HG02798 (cell line): Measurements from ENCODE around the gene DACH2.

Experiments used
- ATAC-seq: cut with Tn5 transposase; IDR thresholded peaks from one replicate; pipeline ENCODE4 v1.9.1; 2021; ENCODE audit warnings: mild to moderate bottlenecking; ENCODE audit not compliant: unreplicated experiment, poor library complexity

The DACH2 gene

GRCh38 chrX:86263526-86263925 is 115.3 kb downstream of the DACH2 start:
- ATAC-seq: no peak

DNA sequence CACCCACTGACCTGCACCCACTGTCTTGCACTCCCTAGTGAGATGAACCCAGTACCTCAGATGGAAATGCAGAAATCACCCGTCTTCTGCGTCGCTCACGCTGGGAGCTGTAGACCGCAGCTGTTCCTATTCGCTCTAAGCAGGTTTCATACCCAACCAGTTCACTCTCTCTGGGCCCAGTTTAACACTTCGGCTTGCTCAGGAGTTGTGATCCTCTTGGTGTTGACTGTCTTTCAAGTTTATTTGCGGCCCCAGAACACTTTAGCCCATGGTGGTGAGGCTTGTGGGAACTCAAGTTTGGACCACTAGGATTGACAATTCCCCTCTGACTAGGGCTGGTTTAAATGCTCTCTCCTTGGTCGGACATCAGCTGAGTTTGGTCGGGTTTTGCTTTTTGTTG is 147.0 kb downstream of the DACH2 start:
- ATAC-seq: no peak

GRCh38 chrX:86322913-86323312 is 174.7 kb downstream of the DACH2 start:
- ATAC-seq: no peak

- ATAC-seq: no peak
Observed at GRCh38 chrX:86329174-86329573, 180.9 kb downstream of the DACH2 start.

GRCh38 chrX:86348669-86349068 is 200.4 kb downstream of the DACH2 start:
- no peak for ATAC-seq

GRCh38 chrX:86349115-86349514 is 200.9 kb downstream of the DACH2 start:
- no peak for ATAC-seq

- no peak for ATAC-seq
Observed at GRCh38 chrX:86369847-86370630, 221.8 kb downstream of the DACH2 start.

- ATAC-seq: no peak
Observed at GRCh38 chrX:86370927-86371326, 222.7 kb downstream of the DACH2 start.

DNA sequence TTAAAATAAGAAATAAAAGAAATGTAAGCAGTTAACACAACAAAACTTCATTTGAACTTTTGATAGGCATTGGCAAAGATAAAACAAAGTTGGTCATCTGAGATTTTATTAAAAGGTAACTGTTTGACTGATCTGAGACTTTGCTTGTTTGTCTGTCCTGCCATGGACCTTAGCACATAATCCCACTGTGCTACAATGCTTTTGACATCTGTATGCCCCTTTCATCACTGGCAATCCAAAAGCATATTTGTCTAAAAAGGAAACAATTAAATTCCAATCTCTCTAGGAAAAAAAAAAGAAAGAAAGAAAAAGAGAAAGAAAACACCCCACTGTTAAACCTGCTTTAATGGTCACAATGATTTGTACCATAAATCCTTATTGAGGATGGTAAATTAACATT is 231.0 kb downstream of the DACH2 start:
- no peak for ATAC-seq

GRCh38 chrX:86383681-86384540 is 235.7 kb downstream of the DACH2 start:
- ATAC-seq: no peak

- no peak for ATAC-seq
Observed at GRCh38 chrX:86407371-86407770, 259.1 kb downstream of the DACH2 start.

GRCh38 chrX:86421771-86422170 is 273.5 kb downstream of the DACH2 start:
- ATAC-seq: no peak

DNA sequence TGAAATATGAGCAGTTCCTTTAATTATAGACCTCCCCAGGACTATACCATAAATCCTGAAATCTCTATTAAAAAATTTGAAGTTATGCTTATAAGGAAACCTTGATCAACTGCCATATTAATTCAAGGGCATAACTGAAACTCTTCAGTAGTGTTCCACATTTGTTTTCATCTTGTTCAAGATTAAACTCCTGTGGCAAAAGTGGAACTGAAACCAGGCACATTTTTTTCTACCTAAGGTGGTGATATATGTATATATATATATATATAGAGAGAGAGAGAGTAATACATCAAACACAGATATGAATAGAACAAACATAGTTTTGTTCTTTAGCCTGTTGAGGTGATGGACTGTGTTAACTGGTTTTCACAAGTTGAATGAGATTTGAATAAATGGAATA is 287.9 kb downstream of the DACH2 start:
- ATAC-seq: no peak

DNA sequence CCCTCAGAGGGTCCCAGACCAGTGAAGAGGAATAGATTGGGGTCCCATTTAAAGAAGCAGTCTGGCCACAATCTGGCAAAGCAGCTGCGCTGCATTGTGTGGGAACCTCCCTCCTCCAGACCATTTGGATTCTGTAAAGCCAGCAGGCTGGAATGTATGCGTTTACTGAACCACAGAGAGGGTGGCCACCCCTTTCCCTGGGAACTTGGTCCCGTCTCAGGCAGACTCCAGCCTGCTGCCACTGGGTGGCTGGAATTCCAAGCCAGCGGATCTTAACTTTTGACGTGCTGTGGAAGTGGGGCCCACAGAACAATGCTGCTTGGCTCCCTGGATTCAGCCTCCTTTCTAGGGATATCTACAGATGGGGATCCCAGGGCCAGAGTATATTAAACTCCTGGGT is 307.2 kb downstream of the DACH2 start:
- no peak for ATAC-seq

DNA sequence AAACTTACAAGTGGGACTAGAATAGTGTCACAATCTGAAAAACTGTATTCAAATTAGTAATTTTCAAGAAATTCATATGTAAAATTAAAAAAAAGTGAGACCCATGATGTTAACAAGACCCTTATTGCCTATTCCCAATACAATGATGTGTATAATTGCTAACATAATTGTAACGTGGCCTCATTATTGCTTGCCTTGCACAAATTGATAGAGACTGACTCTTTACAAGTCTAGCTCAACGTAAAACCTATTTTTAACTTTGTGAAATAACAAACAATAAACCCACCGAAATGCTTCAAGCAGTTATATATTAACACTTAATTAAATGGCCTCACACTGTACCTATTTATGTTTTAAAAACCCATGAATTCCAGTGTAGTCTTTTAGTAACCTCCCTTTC is 312.5 kb downstream of the DACH2 start:
- ATAC-seq: no peak

DNA sequence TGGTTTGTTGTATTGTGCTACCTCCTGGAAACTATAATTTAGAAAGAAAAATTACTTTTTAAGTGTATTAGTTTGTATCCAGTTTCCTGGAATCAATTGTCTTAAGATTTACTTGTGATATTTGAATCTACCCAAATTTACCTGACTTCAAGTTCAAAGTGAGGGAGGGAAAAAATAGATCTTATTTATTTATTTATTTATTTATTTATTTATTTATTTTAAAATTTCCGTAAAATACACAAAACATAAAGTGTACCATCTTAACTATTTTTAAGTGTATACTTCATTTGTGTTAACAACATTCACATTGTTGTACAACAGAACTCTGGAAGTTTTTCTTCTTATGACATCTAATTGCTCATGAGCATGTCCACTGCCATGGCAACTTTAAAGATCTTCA is 356.0 kb downstream of the DACH2 start:
- no peak for ATAC-seq

- no peak for ATAC-seq
Observed at GRCh38 chrX:86507331-86507730, 359.1 kb downstream of the DACH2 start.

- ATAC-seq: no peak
Observed at GRCh38 chrX:86579777-86580176, 431.5 kb downstream of the DACH2 start.

DNA sequence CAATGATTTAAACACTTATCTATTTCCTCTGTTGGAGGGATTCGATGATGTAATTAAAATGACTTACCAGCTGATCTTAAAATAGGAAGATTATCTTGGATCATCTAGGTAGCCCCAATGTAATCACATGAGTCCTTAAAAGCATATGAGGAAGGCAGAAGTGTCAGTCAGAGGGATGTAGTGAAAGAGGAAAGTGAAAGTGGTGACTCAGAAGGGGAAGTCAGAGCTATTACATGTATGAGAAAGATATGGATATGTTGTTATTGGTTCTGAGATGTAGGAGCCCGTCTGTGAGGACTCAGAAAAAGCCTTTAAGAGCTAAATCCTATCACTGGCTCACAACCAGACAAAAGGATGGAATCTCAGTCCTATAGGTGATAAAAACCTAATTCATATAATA is 456.4 kb downstream of the DACH2 start:
- ATAC-seq: no peak

GRCh38 chrX:86696951-86697350 is 548.7 kb downstream of the DACH2 start:
- ATAC-seq: no peak

DNA sequence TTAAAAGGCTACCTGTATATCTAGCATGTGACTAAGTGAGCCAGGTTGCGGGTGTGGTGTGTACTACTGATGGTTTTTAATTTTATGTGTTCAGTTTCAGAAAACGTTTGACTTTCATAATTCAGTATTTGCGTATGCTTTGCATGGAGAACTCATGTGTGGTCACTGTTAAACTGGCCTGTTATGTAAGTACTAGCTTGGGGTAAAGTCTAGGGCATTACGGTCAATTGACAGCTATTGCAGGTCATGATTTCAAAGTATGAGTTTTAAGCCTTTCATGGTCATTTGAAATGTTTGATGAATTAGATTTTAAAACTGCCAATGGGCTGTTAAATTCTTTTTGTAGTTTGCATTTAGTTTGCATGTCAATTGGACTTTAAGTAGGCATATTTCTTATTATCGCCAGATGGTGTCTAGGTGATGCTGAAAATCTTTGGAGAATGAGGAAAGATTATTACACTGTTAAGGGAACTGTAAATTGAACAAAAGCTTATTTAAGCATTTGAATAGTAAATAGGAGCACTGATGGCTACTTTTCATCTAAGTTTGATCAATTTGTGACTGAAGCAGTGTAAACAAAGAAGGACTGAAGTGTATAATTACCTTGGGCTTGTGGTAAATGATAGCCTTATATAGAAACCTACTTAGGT is 563.4 kb downstream of the DACH2 start:
- no peak for ATAC-seq
